Neuronal stem cell (in vitro differentiated cells): ENCODE data around the gene ATG101.

ENCODE experiments used
- DNase-seq: peaks from one replicate; pipeline ENCODE4 v3.0.0-alpha.2; 2013; ENCODE audit warnings: low spot score
- H2AFZ ChIP-seq: one replicate; pipeline ENCODE4 v1.6.1; 2013; ENCODE audit warnings: mild to moderate bottlenecking, low read length, inconsistent platforms
- H2AK5ac ChIP-seq: 2 replicates; pipeline ENCODE4 v1.6.1; 2013; ENCODE audit warnings: low read depth, mild to moderate bottlenecking, inconsistent platforms, low read length, moderate library complexity, mixed read lengths
- H2BK120ac ChIP-seq: 2 replicates; pipeline ENCODE4 v1.6.1; 2013; ENCODE audit warnings: low read depth, mild to moderate bottlenecking, inconsistent platforms, low read length, moderate library complexity, mixed read lengths
- H2BK12ac ChIP-seq: one replicate; pipeline ENCODE4 v1.6.1; 2013; ENCODE audit warnings: low read length, inconsistent platforms
- H2BK15ac ChIP-seq: 2 replicates; pipeline ENCODE4 v1.6.1; 2013; ENCODE audit warnings: mild to moderate bottlenecking, low read length, inconsistent platforms, mixed read lengths
- H2BK5ac ChIP-seq: one replicate; pipeline ENCODE4 v1.6.1; 2013; ENCODE audit warnings: inconsistent platforms, mild to moderate bottlenecking, low read length, moderate library complexity
- H3K14ac ChIP-seq: one replicate; pipeline ENCODE4 v1.6.1; 2013; ENCODE audit warnings: low read length, inconsistent platforms
- H3K18ac ChIP-seq: 2 replicates; pipeline ENCODE4 v1.6.1; 2013; ENCODE audit warnings: low read length, inconsistent platforms
- H3K23ac ChIP-seq: 2 replicates; pipeline ENCODE4 v1.6.1; 2013; ENCODE audit warnings: low read depth, mild to moderate bottlenecking, mixed read lengths, low read length, inconsistent platforms; ENCODE audit not compliant: poor library complexity
- H3K27ac ChIP-seq: replicated peaks from 3 replicates; pipeline ENCODE4 v1.5.1; 2013; ENCODE audit warnings: low read length, inconsistent platforms
- H3K27me3 ChIP-seq, 3 experiments: 2 replicates each; pipeline ENCODE4 v1.6.1; 2013; ENCODE audit warnings: low read length in 3 of 3, mild to moderate bottlenecking in 2 of 3, inconsistent platforms in 1 of 3, low read depth in 1 of 3, mixed read lengths in 1 of 3, moderate library complexity in 1 of 3; ENCODE audit not compliant: control insufficient read depth in 3 of 3, insufficient read depth in 3 of 3
- H3K36me3 ChIP-seq, 2 donors: replicated peaks in 1 of 2; 2 replicates each; pipeline ENCODE4 v1.6.1; 2013; ENCODE audit warnings: low read length in 2 of 2; ENCODE audit not compliant: control insufficient read depth in 2 of 2, insufficient read depth in 2 of 2
- H3K4ac ChIP-seq: 2 replicates; pipeline ENCODE4 v1.6.1; 2013; ENCODE audit warnings: inconsistent platforms, mild to moderate bottlenecking, low read length, moderate library complexity
- H3K4me1 ChIP-seq, 2 donors: 1 replicate in 1 of 2; 2 replicates in 1 of 2; pipeline ENCODE4 v1.6.1; 2013; ENCODE audit warnings: low read length in 2 of 2, low read depth in 1 of 2; ENCODE audit not compliant: control insufficient read depth in 2 of 2, insufficient read depth in 1 of 2
- H3K4me2 ChIP-seq: one replicate; pipeline ENCODE4 v1.6.1; 2013; ENCODE audit warnings: mild to moderate bottlenecking, low read length, inconsistent platforms; ENCODE audit not compliant: insufficient read depth, poor library complexity, severe bottlenecking
- H3K4me3 ChIP-seq, 2 donors: 2 replicates each; pipeline ENCODE4 v1.5.1; 2013; ENCODE audit warnings: low read length in 2 of 2, mild to moderate bottlenecking in 2 of 2, inconsistent platforms in 1 of 2, moderate library complexity in 1 of 2
- H3K79me1 ChIP-seq: one replicate; pipeline ENCODE4 v1.6.1; 2013; ENCODE audit warnings: low read depth, mild to moderate bottlenecking, inconsistent platforms, low read length, moderate library complexity
- H3K9ac ChIP-seq: one replicate; pipeline ENCODE4 v1.6.1; 2013; ENCODE audit warnings: mild to moderate bottlenecking, low read depth, low read length, inconsistent platforms; ENCODE audit not compliant: poor library complexity
- H3K9me3 ChIP-seq, 2 donors: replicated peaks in 1 of 2; 2 replicates each; pipeline versions ENCODE3 to v1.6.1; 2013; ENCODE audit warnings: low read length in 2 of 2, mild to moderate bottlenecking in 2 of 2, inconsistent platforms in 1 of 2, low read depth in 1 of 2, mixed read lengths in 1 of 2, moderate library complexity in 1 of 2; ENCODE audit not compliant: control insufficient read depth in 2 of 2, insufficient read depth in 1 of 2
- H4K8ac ChIP-seq: one replicate; pipeline ENCODE4 v1.6.1; 2013; ENCODE audit warnings: low read depth, mild to moderate bottlenecking, inconsistent platforms, low read length, moderate library complexity
- H4K91ac ChIP-seq: one replicate; pipeline ENCODE4 v1.6.1; 2013; ENCODE audit warnings: low read length, low read depth, mild to moderate bottlenecking, inconsistent platforms; ENCODE audit not compliant: poor library complexity
- WGBS, 2 donors: extraction: QIAGEN DNeasy Blood & Tissue Kit; methylation state at CpG; one replicate each; pipeline ENCODE4 v1.1.7; 2013; ENCODE audit warnings: missing lambda C conversion rate in 2 of 2, mixed read lengths in 1 of 2; ENCODE audit not compliant: insufficient read length in 2 of 2, insufficient replicate concordance in 1 of 2; ENCODE audit errors: extremely low coverage in 2 of 2; 5-methylcytosine and 5-hydroxymethylcytosine counted together

Gene ATG101

GRCh38 chr12:52122540-52122871 lies 52.7 kb downstream of the ATG101 start:
- Histone ChIP-seq H4K91ac (no peak overlapping the region), H3K4ac (no peak overlapping the region), H3K4me3 (no peak overlapping the region), H3K23ac (no peak overlapping the region), H2AFZ (no peak overlapping the region), H3K4me2 (no peak overlapping the region), H2BK12ac (no peak overlapping the region), H4K8ac (no peak overlapping the region), H2AK5ac (no peak overlapping the region), H3K18ac (no peak overlapping the region), H3K4me1 (peaks cover 16% of the 10 kb centered on the region in 2 donors), H3K9ac (no peak overlapping the region), H3K27ac (no peak overlapping the region), H3K14ac (no peak overlapping the region), H3K9me3 (no peaks in the 10 kb centered on the region), H2BK5ac (no peak overlapping the region), H2BK120ac (no peak overlapping the region), H3K36me3 (no peaks in the 10 kb centered on the region), H2BK15ac (no peak overlapping the region), H3K27me3 (peaks cover 0 to 26% (median 0%) of the 10 kb centered on the region in 3 experiments), H3K79me1 (no peaks in the 10 kb centered on the region)
- no CpG with 5 or more reads among the region's 4 CpGs for WGBS, 2 donors
- DNase-seq: no peak

DNA sequence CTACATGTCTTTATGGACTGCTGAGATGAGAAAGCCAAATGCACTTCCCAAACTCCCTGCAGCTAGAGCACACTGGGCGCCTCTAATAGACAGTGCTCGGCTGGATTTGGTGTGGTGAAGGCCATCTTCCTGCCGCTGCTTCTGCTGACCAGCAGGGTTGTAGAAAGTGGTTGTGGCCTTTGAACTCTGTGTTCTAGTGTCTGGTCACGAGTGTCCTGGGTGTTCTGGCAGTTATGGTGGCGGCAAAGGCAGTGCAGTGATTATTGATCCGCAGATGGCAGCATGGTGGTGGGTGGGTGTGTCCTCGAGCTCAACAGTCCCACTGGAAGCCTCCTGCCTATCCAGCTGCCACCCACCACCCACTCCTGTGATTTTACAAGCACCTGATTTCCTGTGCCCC lies 53.1 kb downstream of the ATG101 start:
- no peak overlapping the region for H2BK120ac ChIP-seq
- no peaks in the 10 kb centered on the region for H3K9me3 ChIP-seq
- H2AK5ac ChIP-seq: no peak overlapping the region
- H3K18ac ChIP-seq: no peak overlapping the region
- no peak overlapping the region for H3K23ac ChIP-seq
- peaks cover 0 to 22% (median 0%) of the 10 kb centered on the region in 3 experiments for H3K27me3 ChIP-seq
- H2AFZ ChIP-seq: no peak overlapping the region
- DNase-seq: no peak
- H2BK15ac ChIP-seq: no peak overlapping the region
- no peak overlapping the region for H3K9ac ChIP-seq
- peaks cover 16% of the 10 kb centered on the region in 2 donors for H3K4me1 ChIP-seq
- H3K36me3 ChIP-seq: no peaks in the 10 kb centered on the region
- H3K27ac ChIP-seq: no peak overlapping the region
- no peak overlapping the region for H4K8ac ChIP-seq
- no peak overlapping the region for H3K4me2 ChIP-seq
- H4K91ac ChIP-seq: no peak overlapping the region
- no CpG with 5 or more reads among the region's 7 CpGs for WGBS, 2 donors
- no peak overlapping the region for H3K4ac ChIP-seq
- H3K14ac ChIP-seq: no peak overlapping the region
- H3K4me3 ChIP-seq: no peak overlapping the region
- H3K79me1 ChIP-seq: no peaks in the 10 kb centered on the region
- H2BK12ac ChIP-seq: no peak overlapping the region
- H2BK5ac ChIP-seq: no peak overlapping the region

DNA sequence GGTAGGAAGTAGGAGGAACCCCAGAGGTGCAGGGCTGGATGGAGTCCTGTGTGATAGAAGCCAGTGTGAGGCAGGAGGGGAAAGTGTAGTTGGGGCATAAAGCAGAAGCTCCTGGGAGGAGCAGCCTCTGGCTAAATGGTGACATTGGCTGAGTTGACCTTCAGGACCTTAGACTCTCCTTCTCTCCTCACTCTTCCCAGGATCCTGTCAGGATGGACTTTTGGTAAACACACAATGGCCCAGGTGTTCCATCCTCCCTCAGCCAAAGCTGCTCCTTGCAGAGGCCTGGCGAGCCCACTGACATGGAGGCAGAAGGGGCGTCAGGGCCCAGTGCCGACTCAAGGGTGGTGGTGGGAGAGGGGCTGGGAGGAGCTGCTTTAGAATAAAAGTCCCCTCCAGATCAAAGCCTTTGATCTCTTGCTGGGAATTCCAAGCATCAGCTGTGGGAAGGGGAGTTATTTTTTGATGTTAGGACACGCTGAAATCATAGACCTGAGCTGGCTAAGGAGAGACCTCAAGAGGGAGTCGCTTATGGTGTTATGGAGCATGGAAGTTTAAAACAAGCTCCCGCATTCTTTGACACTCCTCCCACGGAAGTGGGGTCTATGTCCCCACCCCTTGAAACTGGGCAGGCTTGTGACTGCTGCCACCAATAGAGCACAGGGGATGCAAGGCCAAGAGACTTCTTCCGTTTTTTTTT lies 53.9 kb downstream of the ATG101 start:
- H2BK120ac ChIP-seq: no peak overlapping the region
- H2BK15ac ChIP-seq: no peak overlapping the region
- no CpG with 5 or more reads among the region's 8 CpGs for WGBS, 2 donors
- DNase-seq: no peak
- H3K4ac ChIP-seq: no peak overlapping the region
- no peak overlapping the region for H3K4me3 ChIP-seq
- H3K36me3 ChIP-seq: no peaks in the 10 kb centered on the region
- H3K27ac ChIP-seq: no peak overlapping the region
- no peak overlapping the region for H2AFZ ChIP-seq
- peak overlapping the region; percentile 34 for H3K18ac ChIP-seq
- no peaks in the 10 kb centered on the region for H3K79me1 ChIP-seq
- no peak overlapping the region for H2AK5ac ChIP-seq
- peaks cover 16% of the 10 kb centered on the region in 2 donors for H3K4me1 ChIP-seq
- H3K23ac ChIP-seq: no peak overlapping the region
- H3K27me3 ChIP-seq: peaks cover 0 to 16% (median 0%) of the 10 kb centered on the region in 3 experiments
- H3K4me2 ChIP-seq: no peak overlapping the region
- no peak overlapping the region for H3K9ac ChIP-seq
- no peak overlapping the region for H4K8ac ChIP-seq
- H2BK12ac ChIP-seq: no peak overlapping the region
- H3K14ac ChIP-seq: no peak overlapping the region
- no peaks in the 10 kb centered on the region for H3K9me3 ChIP-seq
- H2BK5ac ChIP-seq: no peak overlapping the region
- no peak overlapping the region for H4K91ac ChIP-seq

GRCh38 chr12:52125476-52125900 lies 55.7 kb downstream of the ATG101 start:
- Histone ChIP-seq H3K9ac (no peak overlapping the region), H2BK15ac (peak overlapping the region; percentile 50), H2AK5ac (no peak overlapping the region), H2BK12ac (no peak overlapping the region), H3K4me2 (no peak overlapping the region), H2AFZ (peak overlapping the region; percentile 77), H3K9me3 (no peaks in the 10 kb centered on the region), H2BK5ac (no peak overlapping the region), H3K4ac (no peak overlapping the region), H2BK120ac (no peak overlapping the region), H4K91ac (no peak overlapping the region), H4K8ac (no peak overlapping the region), H3K4me1 (peaks cover 16% of the 10 kb centered on the region in 2 donors), H3K36me3 (no peaks in the 10 kb centered on the region), H3K23ac (no peak overlapping the region), H3K14ac (no peak overlapping the region), H3K18ac (peak overlapping the region; percentile 49), H3K79me1 (no peaks in the 10 kb centered on the region), H3K27me3 (peaks cover 0 to 11% (median 0%) of the 10 kb centered on the region in 3 experiments), H3K27ac (no peak overlapping the region), H3K4me3 (peak overlapping the region in 1 of 2 donors; percentile 3)
- no CpG with 5 or more reads among the region's 6 CpGs for WGBS, 2 donors
- DNase-seq: no peak
